Measurements from ENCODE around the gene PCDHB13.
"Not testable (repeated sequence)": the region's sequence is repeated elsewhere in the genome, so short reads cannot be mapped to it uniquely, and the experiment has no call there.

The PCDHB13 gene

DNA sequence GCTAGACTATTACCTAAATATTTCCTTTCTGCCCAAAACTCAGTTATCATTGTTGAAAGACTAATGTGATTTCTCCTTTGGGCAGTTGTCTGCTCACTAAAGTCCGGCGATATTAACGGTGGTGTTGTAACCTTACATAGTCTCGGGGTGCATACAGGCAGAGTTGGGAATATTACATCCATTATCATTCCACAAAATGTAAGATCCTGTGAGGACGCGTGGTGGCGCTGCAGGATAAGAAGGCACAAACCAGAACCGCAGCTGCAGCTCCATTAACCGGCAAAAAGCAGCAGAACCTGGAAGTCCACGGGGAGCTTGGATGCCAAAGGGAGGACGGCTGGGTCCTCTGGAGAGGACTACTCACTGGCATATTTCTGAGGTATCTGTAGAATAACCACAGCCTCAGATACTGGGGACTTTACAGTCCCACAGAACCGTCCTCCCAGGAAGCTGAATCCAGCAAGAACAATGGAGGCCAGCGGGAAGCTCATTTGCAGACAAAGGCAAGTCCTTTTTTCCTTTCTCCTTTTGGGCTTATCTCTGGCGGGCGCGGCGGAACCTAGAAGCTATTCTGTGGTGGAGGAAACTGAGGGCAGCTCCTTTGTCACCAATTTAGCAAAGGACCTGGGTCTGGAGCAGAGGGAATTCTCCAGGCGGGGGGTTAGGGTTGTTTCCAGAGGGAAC is at the start of gene PCDHB13:
PCDHB13 (plus strand) TSS at position 264 of the 684 bp plus-strand sequence; CDS start at position 469, 205 bp downstream.
- not testable (repeated sequence) for DNase-seq

- DNase-seq, result no peak
Observed at GRCh38 chr5:141172381-141173204, 41.1 kb upstream of the PCDHB13 start, which contains the start of gene PCDHB7. TSS of gene PCDHB7 (plus strand) at chr5:141172644. CDS start at chr5:141172836, 192 bp downstream.

GRCh38 chr5:141174291-141175104 is 39.2 kb upstream of the PCDHB13 start:
- DNase-seq, result not testable (repeated sequence)

DNA sequence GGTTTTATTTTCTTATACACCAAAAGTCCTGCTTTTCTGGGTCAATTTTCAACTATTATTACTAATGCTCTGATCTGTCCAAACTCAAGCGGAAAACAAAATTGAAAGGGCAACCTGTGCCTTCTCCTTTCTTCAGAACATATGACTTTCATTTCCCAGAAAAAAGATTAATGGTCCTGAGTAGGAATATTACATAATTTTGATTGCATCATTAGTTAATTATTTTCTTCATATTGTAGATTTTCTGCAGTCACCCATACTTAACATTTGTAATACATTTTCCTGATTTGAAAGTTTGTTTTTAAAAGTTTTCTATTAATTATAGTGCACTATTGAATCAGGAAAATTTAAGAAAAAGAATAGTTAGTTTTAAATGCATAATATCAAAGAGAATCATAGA is 37.8 kb upstream of the PCDHB13 start:
- no peak for DNase-seq

DNA sequence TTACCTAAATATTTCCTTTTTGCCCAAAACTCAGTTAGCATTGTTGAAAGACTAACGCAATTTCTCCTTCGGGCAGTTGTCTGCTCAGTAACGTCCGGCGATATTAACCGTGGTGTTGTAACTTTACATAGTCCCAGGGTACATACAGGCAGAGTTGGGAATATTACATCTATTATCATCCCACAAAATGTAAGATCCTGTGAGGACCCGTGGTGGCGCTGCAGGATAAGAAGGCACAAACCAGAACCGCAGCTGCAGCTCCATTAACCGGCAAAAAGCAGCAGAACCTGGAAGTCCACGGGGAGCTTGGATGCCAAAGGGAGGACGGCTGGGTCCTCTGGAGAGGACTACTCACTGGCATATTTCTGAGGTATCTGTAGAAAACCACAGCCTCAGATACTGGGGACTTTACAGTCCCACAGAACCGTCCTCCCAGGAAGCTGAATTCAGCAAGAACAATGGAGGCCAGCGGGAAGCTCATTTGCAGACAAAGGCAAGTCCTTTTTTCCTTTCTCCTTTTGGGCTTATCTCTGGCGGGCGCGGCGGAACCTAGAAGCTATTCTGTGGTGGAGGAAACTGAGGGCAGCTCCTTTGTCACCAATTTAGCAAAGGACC is 36.0 kb upstream of the PCDHB13 start, which contains the start of gene PCDHB8:
PCDHB8 (plus strand) TSS at position 214 of the 615 bp plus-strand sequence; CDS start at position 459, 245 bp downstream.
- not testable (repeated sequence) for DNase-seq

DNA sequence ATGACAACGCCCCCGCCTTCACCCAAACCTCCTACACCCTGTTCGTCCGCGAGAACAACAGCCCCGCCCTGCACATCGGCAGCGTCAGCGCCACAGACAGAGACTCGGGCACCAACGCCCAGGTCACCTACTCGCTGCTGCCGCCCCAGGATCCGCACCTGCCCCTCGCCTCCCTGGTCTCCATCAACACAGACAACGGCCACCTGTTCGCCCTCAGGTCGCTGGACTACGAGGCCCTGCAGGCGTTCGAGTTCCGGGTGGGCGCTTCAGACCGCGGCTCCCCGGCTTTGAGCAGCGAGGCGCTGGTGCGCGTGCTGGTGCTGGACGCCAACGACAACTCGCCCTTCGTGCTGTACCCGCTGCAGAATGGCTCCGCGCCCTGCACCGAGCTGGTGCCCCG is 34.3 kb upstream of the PCDHB13 start:
- not testable (repeated sequence) for DNase-seq

DNA sequence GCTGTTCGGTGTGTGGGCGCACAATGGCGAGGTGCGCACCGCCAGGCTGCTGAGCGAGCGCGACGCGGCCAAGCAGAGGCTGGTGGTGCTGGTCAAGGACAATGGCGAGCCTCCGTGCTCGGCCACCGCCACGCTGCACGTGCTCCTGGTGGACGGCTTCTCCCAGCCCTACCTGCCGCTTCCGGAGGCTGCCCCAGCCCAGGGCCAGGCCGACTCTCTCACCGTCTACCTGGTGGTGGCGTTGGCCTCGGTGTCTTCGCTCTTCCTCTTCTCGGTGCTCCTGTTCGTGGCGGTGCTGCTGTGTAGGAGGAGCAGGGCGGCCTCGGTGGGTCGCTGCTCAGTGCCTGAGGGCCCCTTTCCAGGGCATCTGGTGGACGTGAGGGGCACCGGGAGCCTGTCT is 33.8 kb upstream of the PCDHB13 start:
- DNase-seq, result not testable (repeated sequence)

- DNase-seq, result no peak
Observed at GRCh38 chr5:141180313-141180712, 33.4 kb upstream of the PCDHB13 start.

DNA sequence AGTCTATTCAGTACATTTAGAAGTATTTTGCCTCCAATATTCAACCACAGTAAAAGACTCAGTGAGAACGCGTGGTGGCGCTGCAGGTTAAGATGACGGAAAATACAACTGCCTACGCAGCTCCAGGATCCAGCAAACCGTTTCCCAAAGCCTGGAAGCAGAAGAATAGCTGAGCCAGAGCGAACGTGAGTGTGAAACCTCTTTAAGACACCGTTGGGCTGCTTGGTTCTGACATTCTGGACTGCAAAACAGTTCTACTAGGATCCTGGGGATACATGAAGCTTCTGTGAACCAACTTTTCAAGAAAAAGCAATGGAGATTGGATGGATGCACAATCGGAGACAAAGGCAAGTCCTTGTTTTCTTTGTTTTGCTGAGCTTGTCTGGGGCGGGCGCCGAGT is 31.5 kb upstream of the PCDHB13 start, which contains the start of gene PCDHB16:
PCDHB16 (plus strand) TSS at position 140 of the 400 bp plus-strand sequence; CDS start at position 313, 173 bp downstream.
- no peak for DNase-seq

DNA sequence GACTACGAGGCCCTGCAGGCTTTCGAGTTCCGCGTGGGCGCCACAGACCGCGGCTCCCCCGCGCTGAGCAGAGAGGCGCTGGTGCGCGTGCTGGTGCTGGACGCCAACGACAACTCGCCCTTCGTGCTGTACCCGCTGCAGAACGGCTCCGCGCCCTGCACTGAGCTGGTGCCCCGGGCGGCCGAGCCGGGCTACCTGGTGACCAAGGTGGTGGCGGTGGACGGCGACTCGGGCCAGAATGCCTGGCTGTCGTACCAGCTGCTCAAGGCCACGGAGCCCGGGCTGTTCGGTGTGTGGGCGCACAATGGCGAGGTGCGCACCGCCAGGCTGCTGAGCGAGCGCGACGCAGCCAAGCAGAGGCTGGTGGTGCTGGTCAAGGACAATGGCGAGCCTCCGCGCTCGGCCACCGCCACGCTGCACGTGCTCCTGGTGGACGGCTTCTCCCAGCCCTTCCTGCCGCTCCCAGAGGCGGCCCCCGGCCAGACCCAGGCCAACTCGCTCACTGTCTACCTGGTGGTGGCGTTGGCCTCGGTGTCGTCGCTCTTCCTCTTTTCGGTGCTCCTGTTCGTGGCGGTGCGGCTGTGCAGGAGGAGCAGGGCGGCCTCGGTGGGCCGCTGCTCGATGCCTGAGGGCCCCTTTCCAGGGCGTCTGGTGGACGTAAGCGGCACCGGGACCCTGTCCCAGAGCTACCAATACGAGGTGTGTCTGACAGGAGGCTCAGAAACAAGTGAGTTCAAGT is 29.4 kb upstream of the PCDHB13 start:
- not testable (repeated sequence) for DNase-seq

DNA sequence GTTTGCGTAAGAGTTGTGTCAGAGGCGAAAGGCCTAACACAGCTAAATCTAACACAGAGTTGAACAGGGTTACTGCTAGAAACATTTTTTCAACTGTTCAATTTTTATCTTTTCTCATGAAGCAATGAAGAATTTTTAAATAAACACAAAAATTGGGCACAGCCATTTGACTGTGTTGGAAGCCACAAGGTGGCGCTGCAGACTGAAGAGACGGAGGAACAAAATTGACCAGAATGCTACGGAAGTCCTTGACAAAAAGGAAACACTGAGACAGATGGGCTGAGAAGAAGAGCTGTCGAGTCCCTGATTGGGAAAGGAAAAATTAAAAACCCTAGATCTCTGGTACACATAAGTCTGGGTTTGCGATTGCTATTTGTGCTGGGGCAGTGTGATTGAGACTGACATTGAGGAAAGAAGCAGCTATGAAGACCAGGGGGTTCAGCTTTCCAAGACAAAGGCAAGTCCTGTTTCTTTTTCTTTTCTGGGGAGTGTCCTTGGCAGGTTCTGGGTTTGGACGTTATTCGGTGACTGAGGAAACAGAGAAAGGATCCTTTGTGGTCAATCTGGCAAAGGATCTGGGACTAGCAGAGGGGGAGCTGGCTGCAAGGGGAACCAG is 26.7 kb upstream of the PCDHB13 start, which contains the start of gene PCDHB9:
PCDHB9 (plus strand) TSS at position 265 of the 616 bp plus-strand sequence; CDS start at position 423, 158 bp downstream.
- DNase-seq, result no peak

- not testable (repeated sequence) for DNase-seq
Observed at GRCh38 chr5:141188682-141189081, 25.0 kb upstream of the PCDHB13 start.

- DNase-seq, result not testable (repeated sequence)
Observed at GRCh38 chr5:141189131-141189530, 24.6 kb upstream of the PCDHB13 start.

GRCh38 chr5:141192110-141192725 is 21.5 kb upstream of the PCDHB13 start, which contains the start of gene PCDHB10:
TSS of gene PCDHB10 (plus strand) at chr5:141192353. CDS start at chr5:141192553, 200 bp downstream.
- peak; percentile 65 for DNase-seq

DNA sequence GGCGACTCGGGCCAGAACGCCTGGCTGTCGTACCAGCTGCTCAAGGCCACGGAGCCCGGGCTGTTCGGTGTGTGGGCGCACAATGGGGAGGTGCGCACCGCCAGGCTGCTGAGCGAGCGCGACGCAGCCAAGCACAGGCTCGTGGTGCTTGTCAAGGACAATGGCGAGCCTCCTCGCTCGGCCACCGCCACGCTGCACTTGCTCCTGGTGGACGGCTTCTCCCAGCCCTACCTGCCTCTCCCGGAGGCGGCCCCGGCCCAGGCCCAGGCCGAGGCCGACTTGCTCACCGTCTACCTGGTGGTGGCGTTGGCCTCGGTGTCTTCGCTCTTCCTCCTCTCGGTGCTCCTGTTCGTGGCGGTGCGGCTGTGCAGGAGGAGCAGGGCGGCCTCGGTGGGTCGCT is 19.4 kb upstream of the PCDHB13 start:
- DNase-seq, result not testable (repeated sequence)

GRCh38 chr5:141196363-141196762 is 17.4 kb upstream of the PCDHB13 start:
- no peak for DNase-seq

GRCh38 chr5:141199359-141200235 is 14.1 kb upstream of the PCDHB13 start, which contains the start of gene PCDHB11:
TSS of gene PCDHB11 (plus strand) at chr5:141199627. CDS start at chr5:141199775, 148 bp downstream.
- no peak for DNase-seq

- DNase-seq, result not testable (repeated sequence)
Observed at GRCh38 chr5:141201126-141201525, 12.6 kb upstream of the PCDHB13 start.

GRCh38 chr5:141201646-141202045 is 12.1 kb upstream of the PCDHB13 start:
- DNase-seq, result not testable (repeated sequence)
